Transverse colon (tissue), 4 donors: ENCODE data around the gene FRAS1. TPM values are rescaled to one million over a fixed set of nuclear protein-coding genes. Genes with fewer than 3 reads are reported as not detected.

Experiments
- DNase-seq: peaks from one replicate; pipeline ENCODE4 v3.0.0-alpha.2; 2019
- H3K27ac ChIP-seq, 4 donors: fragments of 200-600 bp; sonication (generic); 2 replicates each; pipeline ENCODE4 v1.5.1; 2016 to 2018; ENCODE audit warnings: inconsistent platforms in 4 of 4
- H3K27me3 ChIP-seq: fragments of 200-600 bp; sonication (generic); 2 replicates; pipeline ENCODE4 v1.5.1; 2017; ENCODE audit warnings: inconsistent platforms
- H3K36me3 ChIP-seq, 4 donors: fragments of 200-600 bp; sonication (generic); 2 replicates each; pipeline ENCODE4 v1.5.1; 2017 to 2019; ENCODE audit warnings: inconsistent platforms in 4 of 4
- H3K4me1 ChIP-seq, 4 donors: fragments of 200-600 bp; sonication (generic); 2 replicates each; pipeline ENCODE4 v1.5.1; 2017 to 2020; ENCODE audit warnings: inconsistent platforms in 4 of 4
- H3K4me3 ChIP-seq, 4 donors: fragments of 200-600 bp; sonication (generic); 1 replicate in 1 of 4; 2 replicates in 3 of 4; pipeline versions ENCODE4 v1.5.1 to v1.6.1; 2017 to 2019; ENCODE audit warnings: inconsistent platforms in 4 of 4
- H3K9me3 ChIP-seq, 2 donors: fragments of 200-600 bp; sonication (generic); 2 replicates each; pipeline ENCODE4 v1.5.1; 2017 to 2019; ENCODE audit warnings: inconsistent platforms in 2 of 2
- CTCF ChIP-seq, 5 experiments: fragments of 200-600 bp in 3 of 5; fragments of 450-650 bp in 2 of 5; sonication (generic) in 3 of 5; IDR thresholded peaks; 1 replicate in 2 of 5; 2 replicates in 3 of 5; pipeline ENCODE4 v1.5.1; 2016 to 2017; ENCODE audit warnings: antibody characterized with exemption in 5 of 5, inconsistent platforms in 3 of 5, mild to moderate bottlenecking in 2 of 5, moderate library complexity in 1 of 5
- EP300 ChIP-seq: sonication (generic); formaldehyde crosslinking; IDR thresholded peaks from one replicate; pipeline ENCODE4 v1.6.1; 2017; ENCODE audit warnings: antibody characterized with exemption, low read depth
- POLR2A ChIP-seq: fragments of 450-650 bp; IDR thresholded peaks from one replicate; pipeline ENCODE4 v1.6.1; 2016; ENCODE audit warnings: antibody characterized with exemption, mild to moderate bottlenecking, moderate library complexity
- POLR2AphosphoS5 ChIP-seq, 3 donors: sonication (generic); formaldehyde crosslinking; IDR thresholded peaks; one replicate each; pipeline ENCODE4 v1.6.1; 2016; ENCODE audit warnings: antibody characterized with exemption in 3 of 3
- WGBS, 2 donors: methylation state at CpG; one replicate each; pipeline ENCODE4 v1.1.5; 2018; ENCODE audit warnings: low coverage in 1 of 2; 5-methylcytosine and 5-hydroxymethylcytosine counted together
- in situ Hi-C, 4 donors: fragments of 200-750 bp; cut with MboI; loops; one replicate each; pipeline versions ENCODE4 v1.15.0 to v1.15.1; 2017; ENCODE audit warnings: low sequenced_read_pairs in 3 of 4, low pct_ligation_motif_present in 1 of 4, low pct_unique_long_range_greater_than_20kb in 1 of 4
- intact Hi-C: fragments of 100-400 bp; cut with DNase I; formaldehyde crosslinking; loops from one replicate; pipeline ENCODE4 v1.15.1; 2023; ENCODE audit warnings: low total_unique reads
- total RNA-seq, 4 donors: library from RNA; depleted of rRNA; stranded (reverse); fragments of >200 nt; gene quantifications; one replicate each; pipeline ENCODE4 v1.1.0, GENCODE V29; 2016

Gene FRAS1
- total RNA-seq, 4 donors from 2014 or later: 1.8 to 9.7 (median 3.1) TPM

- H3K4me1 ChIP-seq: no peaks in the 10 kb centered on the region
- intact Hi-C loops (no loop called here), in situ Hi-C loops (no loop called here)
- H3K27ac ChIP-seq: no peak overlapping the region
- WGBS, 2 donors: 30 to 55% methylated on average over 2 of the region's 2 CpGs
- H3K4me3 ChIP-seq: no peak overlapping the region
- TF ChIP-seq CTCF (IDR thresholded peaks at IDR 0.05): no peak
- TF ChIP-seq POLR2A: no peak
- TF ChIP-seq EP300: no peak
- no peak for TF ChIP-seq POLR2AphosphoS5 (IDR thresholded peaks at IDR 0.05)
- no peaks in the 10 kb centered on the region for H3K9me3 ChIP-seq
- no peaks in the 10 kb centered on the region for H3K27me3 ChIP-seq
- no peaks in the 10 kb centered on the region for H3K36me3 ChIP-seq
- no peak for DNase-seq
Measured at GRCh38 chr4:78439328-78439727, 382.2 kb downstream of the FRAS1 start.

- intact Hi-C loops (no loop called here), in situ Hi-C loops (no loop called here)
- no peaks in the 10 kb centered on the region for H3K9me3 ChIP-seq
- TF ChIP-seq EP300 (no peak), POLR2A (no peak), CTCF (IDR thresholded peaks at IDR 0.05) (no peak), POLR2AphosphoS5 (IDR thresholded peaks at IDR 0.05) (no peak)
- no peaks in the 10 kb centered on the region for H3K36me3 ChIP-seq
- 100% methylated on average over 2 of the region's 2 CpGs; no CpG with 5 or more reads in 1 of the 2 donors for WGBS, 2 donors
- no peak overlapping the region for H3K4me3 ChIP-seq
- H3K27me3 ChIP-seq: no peaks in the 10 kb centered on the region
- no peak for DNase-seq
- H3K27ac ChIP-seq: no peak overlapping the region
- H3K4me1 ChIP-seq: no peaks in the 10 kb centered on the region
Measured at GRCh38 chr4:78441756-78442155, 384.6 kb downstream of the FRAS1 start.

- intact Hi-C loops (no loop called here), in situ Hi-C loops (no loop called here)
- Histone ChIP-seq H3K4me1 (no peaks in the 10 kb centered on the region), H3K36me3 (no peaks in the 10 kb centered on the region), H3K9me3 (no peaks in the 10 kb centered on the region), H3K4me3 (no peak overlapping the region), H3K27ac (no peak overlapping the region), H3K27me3 (no peaks in the 10 kb centered on the region)
- WGBS, 2 donors: 65 to 86% methylated on average over 3 to 5 of the region's 5 CpGs
- no peak for DNase-seq
- TF ChIP-seq POLR2A (no peak), CTCF (IDR thresholded peaks at IDR 0.05) (no peak), EP300 (no peak), POLR2AphosphoS5 (IDR thresholded peaks at IDR 0.05) (no peak)
Measured at GRCh38 chr4:78446619-78447018, 389.5 kb downstream of the FRAS1 start.

GRCh38 chr4:78451407-78451806 lies 394.3 kb downstream of the FRAS1 start:
- no peaks in the 10 kb centered on the region for H3K27me3 ChIP-seq
- H3K4me1 ChIP-seq: no peaks in the 10 kb centered on the region
- H3K4me3 ChIP-seq: no peak overlapping the region
- WGBS, 2 donors: 47 to 75% methylated on average over 2 to 3 of the region's 3 CpGs
- intact Hi-C loops (no loop called here), in situ Hi-C loops (no loop called here)
- no peak for DNase-seq
- TF ChIP-seq CTCF (IDR thresholded peaks at IDR 0.05): no peak
- no peak for TF ChIP-seq POLR2A
- no peak for TF ChIP-seq POLR2AphosphoS5 (IDR thresholded peaks at IDR 0.05)
- TF ChIP-seq EP300: no peak
- H3K36me3 ChIP-seq: no peaks in the 10 kb centered on the region
- no peaks in the 10 kb centered on the region for H3K9me3 ChIP-seq
- no peak overlapping the region for H3K27ac ChIP-seq
